NCI-H69 (cell line): ENCODE results near the gene CFAP43.
"Not testable (repeated sequence)": the region's sequence is repeated elsewhere in the genome, so short reads cannot be mapped to it uniquely, and the experiment has no call there.

ENCODE experiments used
- DNase-seq: peaks from one replicate; lab custom pipeline; 2025; lab: John Stamatoyannopoulos, UW

CFAP43 gene

DNA sequence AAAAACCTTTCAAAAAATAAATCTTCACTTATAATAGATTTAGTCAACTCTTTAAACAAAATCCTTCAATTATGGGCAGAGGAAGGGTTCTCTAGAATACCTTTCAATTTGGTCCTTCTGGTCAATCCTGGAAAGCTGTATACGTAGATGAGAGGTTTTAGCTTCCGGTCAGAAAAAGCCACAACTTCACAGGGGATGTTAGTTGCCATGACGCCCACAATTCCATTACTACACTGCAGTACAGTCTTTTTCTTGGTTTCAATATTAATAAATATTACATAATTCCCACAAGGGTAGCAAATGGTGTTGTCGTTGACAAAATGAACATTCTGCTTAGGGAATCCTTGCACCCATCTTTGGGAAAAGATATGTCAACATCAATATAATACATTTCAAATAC is 1.7 kb downstream of the CFAP43 start:
- no peak for DNase-seq

GRCh38 chr10:104223304-104223703 is 8.9 kb downstream of the CFAP43 start:
- DNase-seq = no peak

GRCh38 chr10:104220522-104220921 is 11.6 kb downstream of the CFAP43 start:
- DNase-seq = no peak

DNA sequence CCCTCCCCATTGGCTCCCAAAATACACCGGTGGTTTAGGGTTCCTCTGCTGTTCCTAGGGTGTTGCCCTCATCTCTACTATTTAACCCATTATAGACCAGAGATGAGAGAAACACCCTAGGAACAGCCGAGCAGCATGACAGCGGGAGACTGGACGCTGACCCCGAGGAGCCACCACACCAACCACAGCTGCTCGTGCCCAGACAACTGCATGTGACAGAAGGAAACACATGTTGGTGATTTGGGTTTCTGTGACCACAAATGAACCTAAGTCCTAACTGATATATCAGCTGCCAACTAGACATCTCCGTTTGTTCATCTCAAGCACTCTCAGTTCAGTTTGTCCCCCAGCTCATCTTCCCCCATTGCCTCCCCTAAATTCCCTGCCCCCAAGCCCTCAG is 13.4 kb downstream of the CFAP43 start:
- no peak for DNase-seq

GRCh38 chr10:104216631-104217030 is 15.5 kb downstream of the CFAP43 start:
- no peak for DNase-seq

DNA sequence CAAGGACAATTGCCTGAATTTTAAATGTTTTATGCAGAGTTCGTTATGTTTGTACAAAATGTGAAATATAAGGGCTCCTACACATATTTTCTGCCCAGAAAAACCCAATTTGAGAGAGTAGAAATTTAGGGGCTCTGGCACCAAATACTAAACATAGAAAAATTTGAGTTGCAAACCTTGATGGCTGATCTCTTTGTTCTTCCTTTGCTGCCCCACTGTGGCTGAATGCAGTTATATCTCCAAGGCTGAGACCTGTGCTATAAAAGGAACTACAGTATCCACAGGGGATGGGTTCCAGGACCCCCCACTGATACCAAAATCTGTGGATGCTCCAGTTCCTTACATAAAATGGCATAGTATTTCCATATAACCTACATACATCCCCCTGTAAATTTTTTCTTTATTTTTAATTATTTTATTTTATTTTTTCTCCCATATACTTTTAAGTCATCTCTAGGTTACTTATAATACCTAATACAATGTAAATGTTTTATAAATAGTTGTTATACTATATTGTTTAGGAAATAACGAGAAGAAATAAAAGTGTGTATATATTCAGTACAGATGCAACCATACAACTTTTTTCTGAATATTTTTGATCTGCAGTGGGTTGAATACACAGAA is 22.5 kb downstream of the CFAP43 start:
- DNase-seq = peak; percentile 68

- no peak for DNase-seq
These were observed 23.4 kb downstream of the CFAP43 start for GRCh38 chr10:104208730-104209129.

- no peak for DNase-seq
These were observed 29.9 kb downstream of the CFAP43 start for GRCh38 chr10:104202231-104202630.

DNA sequence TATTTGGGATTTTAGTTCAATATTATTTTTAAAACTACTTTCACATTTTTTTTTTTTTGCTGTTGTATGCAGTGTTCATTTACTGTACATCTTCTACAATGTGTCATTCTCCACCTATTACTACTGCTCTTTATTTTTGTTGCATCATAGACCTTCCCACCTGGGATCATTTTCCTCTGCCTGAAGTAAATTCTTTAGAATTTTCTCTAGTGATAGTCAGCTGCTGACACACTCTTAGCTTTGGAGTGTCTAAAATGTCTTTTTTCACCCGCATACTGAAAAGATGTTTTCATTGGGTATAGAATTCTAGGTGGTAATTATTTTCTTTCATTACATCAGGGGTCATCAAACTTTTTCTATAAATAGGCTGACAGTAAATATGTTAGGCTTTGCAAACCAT is 30.5 kb downstream of the CFAP43 start:
- no peak for DNase-seq

DNA sequence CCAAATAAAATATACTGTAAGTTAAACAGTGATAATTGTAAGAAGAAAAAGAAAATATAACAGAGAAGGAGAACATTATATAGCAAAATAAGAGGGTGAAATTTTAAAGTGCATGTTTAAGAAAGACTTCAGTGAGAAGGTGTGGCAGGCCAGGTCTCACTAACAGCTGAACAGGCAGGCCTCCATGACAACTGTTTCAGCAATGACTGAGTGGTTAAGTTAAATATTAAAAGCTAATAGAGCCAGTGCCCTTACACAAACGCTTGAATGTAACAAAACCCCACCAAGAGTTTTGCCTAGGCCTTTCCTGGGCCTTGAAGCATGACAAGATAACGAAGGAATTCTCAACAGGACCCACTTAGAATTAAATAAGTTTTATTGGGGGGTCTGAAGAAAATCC is 32.6 kb downstream of the CFAP43 start:
- DNase-seq = no peak

GRCh38 chr10:104197364-104197763 is 34.8 kb downstream of the CFAP43 start:
- DNase-seq = peak; percentile 82

- no peak for DNase-seq
These were observed 36.5 kb downstream of the CFAP43 start for GRCh38 chr10:104195706-104196105.

DNA sequence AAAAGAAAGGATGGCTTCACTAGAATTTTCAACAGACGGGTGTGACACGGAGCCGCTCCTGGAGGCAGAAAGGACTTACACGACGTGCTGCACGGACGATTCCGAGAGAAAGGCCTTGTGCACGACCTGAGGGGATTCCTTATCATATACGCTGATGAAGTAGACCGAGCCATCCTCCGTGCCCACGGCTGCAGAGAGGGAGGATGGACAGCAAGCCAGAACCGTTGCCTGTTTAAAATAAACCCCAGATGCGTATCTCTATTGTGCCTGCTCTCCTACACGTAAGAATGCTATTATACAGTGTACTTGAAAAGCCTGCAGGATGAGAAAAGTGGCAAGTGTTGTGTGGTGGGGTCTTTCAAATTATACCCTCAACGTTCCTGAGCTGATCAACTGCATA is 38.4 kb downstream of the CFAP43 start:
- DNase-seq = no peak

- DNase-seq = peak; percentile 76
These were observed 41.5 kb downstream of the CFAP43 start for GRCh38 chr10:104190695-104191094.

GRCh38 chr10:104183682-104184081 is 48.5 kb downstream of the CFAP43 start:
- DNase-seq = no peak

DNA sequence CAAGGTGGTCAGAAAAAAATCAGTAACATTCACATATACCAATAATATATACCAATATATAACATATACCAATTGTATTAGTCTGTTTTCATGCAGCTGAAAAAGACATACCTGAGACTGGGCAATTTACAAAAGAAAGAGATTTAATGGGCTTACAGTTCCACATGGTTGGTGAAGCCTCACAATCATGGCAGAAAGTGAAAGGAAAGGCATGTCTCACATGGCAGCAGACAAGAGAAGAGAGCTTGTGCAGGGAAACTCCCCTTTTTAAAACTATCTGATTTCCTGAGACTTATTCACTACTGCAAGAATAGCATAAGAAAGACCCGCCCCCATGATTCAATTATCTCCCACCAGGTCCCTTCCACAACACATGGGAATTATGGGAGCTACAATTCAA is 58.0 kb downstream of the CFAP43 start:
- not testable (repeated sequence) for DNase-seq

GRCh38 chr10:104170610-104171254 is 61.4 kb downstream of the CFAP43 start:
- DNase-seq = no peak

DNA sequence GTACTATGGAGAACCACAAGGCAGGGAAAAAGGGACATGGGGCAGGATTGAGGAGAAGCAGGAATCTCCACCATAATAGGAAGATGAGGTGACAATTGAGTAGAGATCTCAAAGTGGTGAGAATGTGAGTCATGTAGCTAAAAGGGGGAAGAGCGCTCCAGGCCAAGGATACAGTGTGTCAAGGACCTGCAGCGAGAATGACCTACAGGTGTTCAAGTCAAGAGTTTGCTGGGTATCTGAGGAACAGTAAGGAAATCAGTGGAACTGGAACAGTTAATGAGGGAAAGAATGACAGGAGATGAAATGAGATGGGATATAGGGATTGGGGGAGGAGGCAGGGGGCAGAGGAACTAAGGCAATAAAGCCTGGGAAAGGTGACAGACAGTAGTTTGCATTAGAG is 76.6 kb downstream of the CFAP43 start:
- no peak for DNase-seq

DNA sequence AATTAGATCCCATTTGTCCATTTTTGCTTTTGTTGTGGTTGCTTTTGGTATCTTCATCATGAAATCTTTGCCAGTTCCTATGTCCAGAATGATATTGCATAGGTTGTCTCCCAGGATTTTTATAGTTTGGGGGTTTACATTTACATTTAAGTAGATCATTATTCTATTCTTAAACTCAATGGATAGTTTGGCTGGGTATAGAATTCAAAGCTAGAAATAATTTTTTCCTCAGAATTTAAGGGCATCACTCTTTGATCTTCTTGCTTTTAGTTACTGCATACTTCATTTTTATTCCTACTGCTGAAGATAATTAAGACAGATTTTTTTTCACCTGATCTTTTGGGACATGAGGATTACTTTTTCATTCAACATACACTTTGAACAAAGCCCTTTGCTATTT is 80.4 kb downstream of the CFAP43 start:
- DNase-seq = no peak

DNA sequence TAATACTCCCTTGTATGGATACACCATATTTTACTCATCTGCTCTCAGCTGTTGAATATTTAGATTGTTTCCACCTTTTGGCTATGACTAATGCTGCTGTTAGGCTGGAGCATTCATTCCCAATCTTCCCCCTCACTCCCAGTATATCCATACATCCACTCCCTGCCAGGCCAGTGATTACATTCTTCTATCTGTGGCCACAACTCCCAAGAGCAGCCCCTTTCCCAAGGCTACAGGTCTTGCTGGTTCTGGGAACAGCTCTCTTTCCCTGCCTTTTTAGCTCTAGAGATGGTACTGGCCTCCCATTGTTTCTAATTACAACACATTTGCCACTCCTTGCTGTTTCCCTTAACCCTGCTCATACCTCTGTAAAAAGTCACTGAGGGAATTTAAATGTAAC is 82.0 kb downstream of the CFAP43 start:
- DNase-seq = no peak

DNA sequence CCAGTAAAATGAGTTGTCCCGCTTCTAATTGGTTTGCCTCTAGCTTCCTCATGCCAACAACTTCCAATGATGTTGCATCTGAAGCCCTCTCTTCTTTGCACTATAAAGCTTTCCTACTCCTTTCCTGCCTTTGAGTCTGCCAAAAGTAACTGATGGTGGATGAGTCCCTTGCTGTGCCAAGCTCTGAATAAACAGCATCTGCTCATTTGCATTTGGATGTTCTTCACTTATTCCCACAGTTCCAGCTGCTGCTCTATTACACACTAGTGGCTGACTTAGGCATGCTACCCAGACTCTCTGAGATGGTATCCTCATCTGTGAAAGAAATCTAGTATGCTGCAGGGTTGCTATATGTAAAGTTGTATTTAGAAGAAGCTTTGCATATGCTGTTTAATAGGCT is 85.3 kb downstream of the CFAP43 start:
- DNase-seq = peak; percentile 39

DNA sequence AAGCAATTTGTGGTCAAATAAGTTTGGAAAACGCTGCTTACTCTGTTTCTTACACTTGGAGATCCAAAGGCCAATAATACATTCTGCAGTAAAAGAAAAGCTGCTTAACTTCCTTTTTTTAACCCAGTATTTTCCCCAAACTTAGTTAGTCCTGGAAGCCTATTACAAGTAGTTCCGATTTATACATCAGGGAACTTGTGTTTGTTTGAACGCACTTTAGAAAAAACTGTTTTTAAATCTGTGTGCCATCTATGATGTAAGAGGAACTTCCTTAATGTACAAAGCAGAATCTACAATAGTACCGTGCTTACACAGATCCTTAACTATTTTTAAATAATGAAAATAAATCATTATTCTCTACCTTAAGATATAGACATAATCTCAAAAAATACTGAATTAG is 87.2 kb downstream of the CFAP43 start:
- no peak for DNase-seq

DNA sequence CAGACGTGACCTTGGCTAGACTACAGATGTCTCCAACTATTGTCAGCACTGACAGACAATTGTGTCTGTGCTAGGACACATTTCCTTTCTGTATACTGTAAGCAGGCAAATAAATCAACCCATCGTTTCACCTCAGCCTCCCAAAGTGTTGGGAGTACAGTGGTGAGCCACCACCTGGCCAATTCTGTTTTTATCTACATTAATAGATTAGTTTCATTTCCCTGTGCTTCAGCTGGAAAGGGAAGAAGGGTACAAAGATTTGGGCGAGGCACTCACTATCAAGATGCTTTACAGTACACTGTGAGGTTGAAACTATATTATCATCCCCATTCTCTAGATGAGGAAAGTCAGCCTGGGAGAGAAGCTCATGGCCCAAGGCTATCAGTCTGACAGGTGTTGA is 88.3 kb downstream of the CFAP43 start:
- no peak for DNase-seq

- DNase-seq = peak; percentile 5
These were observed 90.1 kb downstream of the CFAP43 start for GRCh38 chr10:104142081-104142480.
